IPS-20b (cell line): ENCODE measurements around the gene RBFA.
A peak's percentile ranks its signal among the peaks of the same experiment; 100 is the strongest.

ENCODE experiments used
- H3K27ac ChIP-seq: one replicate; pipeline ENCODE4 v1.5.1; 2013; ENCODE audit warnings: low read length
- H3K27me3 ChIP-seq: 2 replicates; pipeline ENCODE4 v1.6.1; 2013; ENCODE audit warnings: mild to moderate bottlenecking, low read length, inconsistent platforms; ENCODE audit not compliant: insufficient read depth
- H3K36me3 ChIP-seq: 2 replicates; pipeline ENCODE4 v1.6.1; 2013; ENCODE audit warnings: low read depth, mild to moderate bottlenecking, inconsistent platforms, low read length, moderate library complexity; ENCODE audit not compliant: insufficient read depth
- H3K4me1 ChIP-seq: 2 replicates; pipeline ENCODE4 v1.6.1; 2013; ENCODE audit warnings: mild to moderate bottlenecking, control low read depth, inconsistent platforms, low read length, moderate library complexity; ENCODE audit not compliant: insufficient read depth
- H3K4me3 ChIP-seq: 2 replicates; pipeline ENCODE4 v1.5.1; 2013; ENCODE audit warnings: mild to moderate bottlenecking, low read length, inconsistent platforms
- H3K9ac ChIP-seq: 2 replicates; pipeline ENCODE4 v1.6.1; 2013; ENCODE audit warnings: low read depth, mild to moderate bottlenecking, inconsistent platforms, low read length, moderate library complexity
- H3K9me3 ChIP-seq: 2 replicates; pipeline ENCODE4 v1.6.1; 2013; ENCODE audit warnings: mild to moderate bottlenecking, low read depth, low read length, inconsistent platforms; ENCODE audit not compliant: insufficient read depth

The RBFA gene

DNA sequence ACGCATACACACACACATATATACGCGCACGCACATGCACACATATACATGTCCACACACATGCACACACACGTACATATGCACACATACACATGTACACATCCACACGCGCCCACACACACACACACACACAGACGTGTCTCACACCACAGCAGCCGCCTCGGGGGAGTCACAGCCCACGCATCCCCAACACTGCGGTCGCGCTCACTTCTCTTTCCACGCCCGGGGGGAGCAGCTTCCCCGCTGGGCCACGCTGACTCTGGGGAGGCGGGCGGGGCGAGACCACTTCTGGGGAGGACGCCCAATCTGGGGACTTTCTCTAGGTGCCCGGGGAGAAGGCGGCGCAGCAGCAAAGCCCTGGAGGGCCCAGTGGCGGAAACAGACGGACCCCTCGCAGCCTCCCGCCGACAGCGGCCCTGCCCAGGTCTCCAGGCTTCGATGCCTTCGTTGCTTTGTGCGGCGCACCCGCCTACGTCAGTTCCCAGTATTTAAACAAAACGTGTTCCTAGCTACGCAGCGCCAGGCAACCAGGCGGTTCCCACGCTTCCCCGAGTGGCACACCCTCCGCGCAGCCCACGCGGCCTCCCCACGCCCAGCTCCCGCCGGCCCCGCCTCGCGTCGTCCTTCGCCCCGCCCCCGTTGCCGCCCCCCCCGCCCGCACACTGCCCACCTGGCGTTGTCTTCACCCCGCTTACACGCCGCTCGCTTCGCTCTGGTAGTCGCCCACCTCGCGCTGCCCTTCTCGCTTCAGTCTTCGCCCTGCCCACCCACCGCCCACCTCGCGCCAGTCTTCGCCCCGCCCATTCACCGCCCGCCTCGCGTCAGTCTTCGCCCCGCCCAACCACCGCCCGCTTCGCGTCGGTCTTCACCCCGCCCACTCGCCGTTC lies 810 bp upstream of the RBFA start:
- Histone ChIP-seq H3K36me3 (peaks cover 6% of the 10 kb centered on the region; the same call in 1 of the 2 replicates), H3K4me1 (peaks cover 8% of the 10 kb centered on the region; the same call in 1 of the 2 replicates), H3K9me3 (no peaks in the 10 kb centered on the region), H3K27me3 (peaks cover 4% of the 10 kb centered on the region), H3K27ac (no peak overlapping the region), H3K4me3 (peak overlapping the region; percentile 79), H3K9ac (peak overlapping the region; percentile 70; the same call in 1 of the 2 replicates)

DNA sequence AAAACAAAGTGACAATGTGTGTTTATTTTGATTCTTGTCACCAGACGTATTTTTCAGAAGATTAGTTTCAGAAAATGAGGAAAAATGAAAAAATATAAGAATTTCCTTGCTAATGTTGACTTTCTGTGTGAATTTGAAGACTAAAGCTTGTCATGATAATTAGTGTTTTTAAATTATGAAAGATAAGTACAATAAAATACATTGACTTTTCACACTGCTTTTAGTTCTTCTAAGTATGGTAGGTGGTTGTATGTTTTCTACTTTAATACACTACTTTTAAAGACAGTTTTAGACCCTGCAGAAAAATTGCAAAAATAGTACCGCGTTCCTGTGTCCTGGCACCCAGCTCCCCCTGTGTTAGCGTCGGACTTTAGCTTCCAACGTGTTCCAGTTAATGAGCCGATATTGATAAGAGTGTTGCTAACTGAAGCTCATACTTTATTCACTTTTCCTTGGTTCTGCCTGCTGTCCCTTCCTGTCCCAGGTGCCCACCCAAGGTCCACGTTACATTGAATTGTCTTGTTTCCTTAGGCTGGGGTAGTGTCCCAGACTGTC lies 695 bp downstream of the RBFA start:
- no peak overlapping the region for H3K27ac ChIP-seq
- H3K9me3 ChIP-seq: no peaks in the 10 kb centered on the region
- H3K9ac ChIP-seq: peak overlapping the region; percentile 88
- H3K4me3 ChIP-seq: peak overlapping the region; percentile 91
- peaks cover 17% of the 10 kb centered on the region for H3K36me3 ChIP-seq
- H3K27me3 ChIP-seq: peaks cover 4% of the 10 kb centered on the region
- H3K4me1 ChIP-seq: peaks cover 8% of the 10 kb centered on the region; the same call in 1 of the 2 replicates

DNA sequence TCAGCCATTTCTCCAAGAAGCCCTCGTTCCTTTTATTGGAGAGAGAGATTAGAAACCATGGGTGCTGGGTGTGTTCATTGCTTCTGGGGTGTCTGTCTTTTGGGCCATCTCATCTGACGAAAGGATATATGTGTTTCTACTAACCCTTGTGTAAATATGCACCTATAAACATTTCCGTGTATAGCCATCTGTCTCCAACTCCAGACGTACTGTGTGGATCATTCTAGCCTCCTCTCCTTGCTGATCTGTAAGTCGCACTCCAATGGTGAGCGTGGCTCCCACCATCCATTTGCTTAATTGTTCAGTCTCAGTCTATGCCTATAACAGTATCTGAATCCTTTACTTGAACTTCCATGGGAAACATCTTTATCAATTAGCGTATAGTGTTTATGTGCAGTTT lies 1.8 kb downstream of the RBFA start:
- H3K4me3 ChIP-seq: no peak overlapping the region; the same call in 1 of the 2 replicates
- H3K9ac ChIP-seq: no peak overlapping the region; the same call in 1 of the 2 replicates

DNA sequence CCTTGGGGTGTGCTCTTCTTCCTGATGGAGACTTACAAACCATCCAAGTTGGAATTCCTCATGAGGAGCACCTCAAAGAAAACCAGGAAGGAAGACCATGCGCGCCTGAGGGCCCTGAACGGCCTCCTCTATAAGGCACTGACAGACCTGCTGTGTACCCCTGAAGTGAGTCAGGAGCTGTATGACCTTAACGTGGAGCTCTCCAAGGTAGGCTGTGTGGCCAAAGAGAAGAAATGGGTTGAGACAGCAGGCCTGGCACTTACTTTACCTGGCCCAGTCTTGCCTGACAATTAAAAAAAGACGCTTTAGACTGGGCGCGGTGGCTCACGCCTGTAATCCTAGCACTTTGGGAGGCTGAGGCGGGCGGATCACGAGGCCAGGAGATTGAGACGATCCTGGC lies 3.1 kb downstream of the RBFA start:
- Histone ChIP-seq H3K27ac (no peak overlapping the region), H3K9me3 (no peaks in the 10 kb centered on the region), H3K27me3 (peaks cover 4% of the 10 kb centered on the region), H3K9ac (no peak overlapping the region), H3K4me1 (peaks cover 8% of the 10 kb centered on the region; the same call in 1 of the 2 replicates), H3K4me3 (no peak overlapping the region), H3K36me3 (peaks cover 21% of the 10 kb centered on the region)

More for the DNA sequence above, 1.8 kb downstream of the RBFA start:
- H3K27me3 ChIP-seq: peaks cover 4% of the 10 kb centered on the region
- H3K4me1 ChIP-seq: peaks cover 8% of the 10 kb centered on the region; the same call in 1 of the 2 replicates
- peaks cover 21% of the 10 kb centered on the region for H3K36me3 ChIP-seq
- H3K27ac ChIP-seq: no peak overlapping the region
- H3K9me3 ChIP-seq: no peaks in the 10 kb centered on the region

DNA sequence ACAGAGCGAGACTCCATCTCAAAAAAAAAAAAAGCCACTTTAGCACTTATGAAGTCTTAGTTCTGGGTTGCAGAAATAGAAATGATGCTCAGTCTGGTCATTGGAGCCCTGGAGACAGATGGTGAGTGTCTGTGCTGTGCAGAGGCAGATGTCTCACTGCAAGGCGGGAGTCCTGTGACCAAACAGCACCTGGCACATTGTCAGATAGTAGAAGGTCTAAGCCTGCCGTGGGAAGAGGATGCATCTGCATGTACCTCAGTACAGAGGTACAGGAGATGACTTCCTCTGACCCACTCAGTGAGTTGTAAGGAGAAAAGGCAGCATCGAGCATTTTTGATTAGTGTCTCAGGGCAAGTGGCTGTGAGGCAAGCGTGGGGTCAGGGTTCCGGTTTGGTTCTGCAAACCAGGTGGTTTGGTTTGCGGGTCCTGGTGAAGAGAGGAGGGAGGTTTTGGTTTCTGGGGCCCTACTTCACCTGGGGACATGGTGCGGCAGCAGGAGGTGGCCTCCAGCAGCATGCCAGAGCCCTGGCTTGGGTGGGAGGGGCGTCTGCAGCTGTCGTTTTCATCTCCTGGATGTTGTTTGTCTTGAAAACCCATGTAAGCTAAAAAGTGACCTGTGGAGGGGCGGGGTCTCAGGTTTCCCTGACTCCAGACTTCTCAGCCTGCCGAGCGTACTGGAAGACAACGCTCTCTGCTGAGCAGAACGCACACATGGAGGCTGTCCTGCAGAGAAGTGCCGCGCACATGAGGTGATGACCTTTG lies 3.8 kb downstream of the RBFA start:
- peaks cover 5% of the 10 kb centered on the region; the same call in 1 of the 2 replicates for H3K4me1 ChIP-seq
- peaks cover 1% of the 10 kb centered on the region for H3K27me3 ChIP-seq
- H3K9me3 ChIP-seq: no peaks in the 10 kb centered on the region
- peaks cover 25% of the 10 kb centered on the region for H3K36me3 ChIP-seq
- no peak overlapping the region for H3K9ac ChIP-seq
- no peak overlapping the region for H3K4me3 ChIP-seq
- H3K27ac ChIP-seq: no peak overlapping the region

DNA sequence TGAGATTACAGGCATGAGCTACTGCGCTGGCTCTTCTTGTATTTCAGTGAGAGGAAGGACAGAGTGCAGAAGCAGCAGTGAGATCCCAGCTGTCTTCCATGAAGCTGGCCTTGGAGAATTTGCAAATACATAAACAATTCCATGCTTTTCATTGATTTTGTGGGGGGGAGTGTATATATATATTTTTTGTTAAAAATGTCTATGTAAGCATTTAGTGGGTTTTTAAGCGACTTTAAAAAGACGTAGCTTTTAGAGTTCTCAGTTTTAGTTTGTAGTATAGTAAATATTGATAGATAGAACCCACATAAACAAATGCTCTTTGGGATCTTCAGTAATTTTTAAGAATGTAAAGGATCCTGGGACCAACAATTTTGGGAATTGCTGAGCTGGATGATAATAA lies 6.3 kb downstream of the RBFA start:
- Histone ChIP-seq H3K4me1 (no peaks in the 10 kb centered on the region), H3K9ac (no peak overlapping the region), H3K9me3 (no peaks in the 10 kb centered on the region), H3K27me3 (no peaks in the 10 kb centered on the region), H3K4me3 (no peak overlapping the region), H3K27ac (no peak overlapping the region), H3K36me3 (peaks cover 34% of the 10 kb centered on the region)

DNA sequence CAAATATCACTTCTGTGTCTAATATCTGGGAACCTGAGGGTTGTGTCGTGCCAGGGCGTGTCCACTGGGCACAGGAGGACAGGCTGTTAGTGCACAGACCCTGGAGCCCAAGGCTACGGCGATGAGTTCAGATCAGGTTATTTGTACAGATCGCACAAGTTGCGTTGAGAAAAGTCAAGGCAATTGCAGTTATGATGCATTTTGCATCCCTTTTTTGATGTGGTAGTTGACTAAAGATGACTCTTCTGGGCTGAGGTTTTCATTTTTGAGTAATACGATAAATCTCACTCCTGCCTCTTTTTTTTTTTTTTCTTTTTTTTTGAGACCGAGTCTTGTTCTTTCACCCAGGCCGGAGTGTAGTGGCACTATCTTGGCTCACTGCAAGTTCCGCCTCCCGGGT lies 7.2 kb downstream of the RBFA start:
- peaks cover 40% of the 10 kb centered on the region for H3K36me3 ChIP-seq
- H3K4me1 ChIP-seq: no peaks in the 10 kb centered on the region

DNA sequence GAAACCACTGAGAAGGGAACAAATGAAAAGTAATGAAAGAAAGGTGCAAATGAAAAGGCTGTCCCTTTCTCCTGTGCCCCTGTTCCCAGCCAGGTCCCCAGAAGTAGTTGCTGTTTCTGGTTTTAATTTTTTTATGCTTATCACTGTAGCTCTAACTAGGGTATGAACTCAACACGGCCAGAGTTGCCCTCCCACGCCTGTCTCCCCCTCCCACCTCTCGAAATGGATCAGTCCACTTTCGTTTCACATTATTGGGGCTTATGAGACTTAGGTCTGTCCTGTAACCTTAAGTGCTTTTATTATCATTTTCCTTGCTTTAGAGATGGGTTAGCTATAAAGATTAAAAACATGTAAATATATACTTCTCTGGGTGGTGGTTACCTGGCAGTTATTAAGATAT lies 8.6 kb downstream of the RBFA start:
- Histone ChIP-seq H3K9me3 (no peaks in the 10 kb centered on the region), H3K27me3 (no peaks in the 10 kb centered on the region), H3K36me3 (peaks cover 44% of the 10 kb centered on the region)

More for the DNA sequence above, 7.2 kb downstream of the RBFA start:
- Histone ChIP-seq H3K9me3 (no peaks in the 10 kb centered on the region), H3K27me3 (no peaks in the 10 kb centered on the region), H3K9ac (no peak overlapping the region), H3K4me3 (no peak overlapping the region), H3K27ac (no peak overlapping the region)

DNA sequence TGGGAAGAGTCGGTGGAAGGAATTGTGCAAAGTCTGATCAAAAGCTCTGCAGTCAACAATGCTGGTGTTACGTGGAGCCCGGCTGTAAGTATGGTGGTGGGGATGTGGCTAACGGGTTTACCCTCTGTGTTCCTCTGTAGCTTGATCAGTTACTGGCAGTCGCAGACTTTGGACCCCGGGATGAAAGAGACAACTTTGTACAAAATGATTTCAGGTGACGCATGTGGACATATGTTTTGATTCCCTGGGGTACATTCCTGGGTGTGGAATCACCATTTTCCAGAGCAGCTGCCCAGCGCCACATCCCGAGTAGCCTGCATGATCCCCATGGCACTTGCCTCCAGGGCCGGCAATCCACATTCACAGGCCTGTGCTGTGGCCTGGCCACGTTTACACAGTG lies 9.8 kb downstream of the RBFA start:
- H3K9me3 ChIP-seq: peaks cover 2% of the 10 kb centered on the region; the same call in 1 of the 2 replicates
- H3K27me3 ChIP-seq: no peaks in the 10 kb centered on the region
- peaks cover 52% of the 10 kb centered on the region for H3K36me3 ChIP-seq
- H3K27ac ChIP-seq: no peak overlapping the region
- no peak overlapping the region for H3K4me3 ChIP-seq
- no peaks in the 10 kb centered on the region for H3K4me1 ChIP-seq
- no peak overlapping the region for H3K9ac ChIP-seq

More for the DNA sequence above, 8.6 kb downstream of the RBFA start:
- H3K27ac ChIP-seq: no peak overlapping the region
- H3K4me3 ChIP-seq: no peak overlapping the region
- no peak overlapping the region for H3K9ac ChIP-seq
- no peaks in the 10 kb centered on the region for H3K4me1 ChIP-seq

DNA sequence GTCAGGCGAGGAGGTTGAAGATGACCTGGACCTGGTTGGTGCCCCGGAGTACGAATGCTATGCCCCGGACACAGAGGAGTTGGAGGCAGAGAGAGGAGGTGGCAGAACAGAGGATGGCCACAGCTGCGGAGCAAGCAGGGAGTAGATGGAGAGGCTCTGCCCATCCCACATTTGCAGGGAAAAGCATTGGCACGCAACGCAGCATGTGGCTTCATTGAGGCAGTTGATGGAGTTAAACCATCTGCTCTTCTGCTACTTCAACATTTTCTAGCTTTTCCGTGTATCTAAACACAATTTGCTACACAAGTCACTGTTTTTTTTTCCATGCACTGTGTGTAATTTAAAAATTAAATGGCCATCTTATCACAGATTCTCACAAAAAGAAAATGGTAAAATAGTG lies 11.8 kb downstream of the RBFA start:
- peaks cover 55% of the 10 kb centered on the region for H3K36me3 ChIP-seq
- no peaks in the 10 kb centered on the region for H3K4me1 ChIP-seq
- H3K27ac ChIP-seq: no peak overlapping the region
- H3K27me3 ChIP-seq: no peaks in the 10 kb centered on the region
- no peak overlapping the region for H3K4me3 ChIP-seq
- H3K9ac ChIP-seq: no peak overlapping the region
- peaks cover 18% of the 10 kb centered on the region for H3K9me3 ChIP-seq

DNA sequence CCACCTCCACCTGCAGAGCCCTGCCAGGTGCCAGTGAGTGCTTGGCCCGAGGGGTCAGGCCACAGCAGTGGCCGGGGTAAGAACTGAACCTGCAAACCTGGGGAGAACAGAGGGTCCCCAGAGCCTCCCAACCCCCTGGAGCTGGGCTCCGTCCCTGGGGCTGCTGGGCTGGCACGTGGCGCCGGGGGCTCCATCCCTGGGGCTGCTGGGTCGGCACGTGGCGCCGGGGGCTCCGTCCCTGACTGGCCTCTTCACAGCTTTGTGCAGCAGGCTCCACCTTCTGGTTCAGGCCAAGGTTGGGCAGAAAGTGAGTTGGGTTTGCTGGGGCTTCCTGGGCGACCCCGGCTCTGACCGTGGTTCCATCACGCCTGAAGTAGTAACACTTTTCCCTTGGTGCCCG lies 12.2 kb downstream of the RBFA start:
- Histone ChIP-seq H3K36me3 (peaks cover 59% of the 10 kb centered on the region), H3K4me1 (no peaks in the 10 kb centered on the region), H3K27ac (no peak overlapping the region), H3K27me3 (no peaks in the 10 kb centered on the region), H3K4me3 (no peak overlapping the region), H3K9me3 (peaks cover 22% of the 10 kb centered on the region), H3K9ac (no peak overlapping the region)
